ENCODE measurements around the gene SLK.

Gene SLK

DNA sequence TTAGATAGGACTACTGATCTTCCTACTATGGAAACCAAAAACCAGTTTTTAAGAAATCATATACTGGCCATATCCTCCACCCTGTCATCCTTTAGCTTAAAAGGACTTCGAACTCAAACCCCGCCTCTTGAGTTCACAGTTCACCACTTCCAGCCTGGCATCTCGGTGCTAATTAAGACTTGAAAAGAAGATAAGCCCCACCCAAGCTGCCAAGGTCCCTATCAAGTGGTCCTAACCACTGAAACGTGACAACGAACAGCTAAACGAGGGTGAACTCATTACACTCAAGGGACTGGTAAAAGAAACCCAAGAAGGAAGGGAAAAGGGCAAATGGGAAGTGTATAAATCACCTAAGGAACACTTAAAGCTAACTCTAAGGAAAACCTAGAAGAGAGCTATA, 102.7 kb downstream of the SLK start:
- Histone ChIP-seq H4K20me1 (ENCODE audit: insufficient read depth, low read length) (no peaks in the 10 kb centered on the region), H3K27ac (ENCODE audit: low read length) (no peak overlapping the region), H3K4me2 (ENCODE audit: low read length) (no peak overlapping the region), H3K4me1 (ENCODE audit: low read length) (no peaks in the 10 kb centered on the region), H3K79me2 (ENCODE audit: low read length) (no peaks in the 10 kb centered on the region), H2AFZ (ENCODE audit: low read depth, low read length) (no peak overlapping the region), H3K4me3 (ENCODE audit: low read length) (no peak overlapping the region), H3K9me3 (ENCODE audit: insufficient read depth, low read length) (no peaks in the 10 kb centered on the region), H3K9ac (ENCODE audit: low read length) (no peak overlapping the region), H3K27me3 (ENCODE audit: low read depth, low read length) (peaks cover 7% of the 10 kb centered on the region; the same call in 1 of the 2 replicates), H3K36me3 (replicated peaks; ENCODE audit: low read depth, low read length) (no peaks in the 10 kb centered on the region)
- TF ChIP-seq CTCF (IDR thresholded peaks at IDR 0.05; ENCODE audit: low read depth, low read length) (no peak), EZH2phosphoT487 (IDR thresholded peaks at IDR 0.05; ENCODE audit: low read depth) (no peak)

DNA sequence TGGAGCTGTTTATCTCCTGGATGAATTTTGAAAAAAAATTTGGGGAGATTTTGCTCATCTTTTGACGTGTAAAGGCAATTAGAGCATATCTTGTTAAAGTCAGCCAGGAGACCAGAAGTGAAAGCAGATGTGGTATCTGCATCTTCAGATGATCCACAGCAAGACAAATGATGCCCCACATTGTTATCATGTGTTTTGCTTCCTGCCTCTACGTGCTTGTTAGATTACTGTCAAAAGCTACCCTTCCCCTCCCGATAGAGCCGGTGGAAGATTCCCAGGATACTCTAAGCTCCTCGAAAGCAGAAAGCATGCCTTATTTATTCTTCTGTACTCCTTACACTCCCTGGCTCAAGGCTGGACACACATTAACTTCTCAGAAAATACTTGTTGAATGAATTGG, 105.8 kb downstream of the SLK start:
- Histone ChIP-seq H3K27me3 (ENCODE audit: low read depth, low read length) (peaks cover 10% of the 10 kb centered on the region; the same call in 1 of the 2 replicates), H4K20me1 (ENCODE audit: insufficient read depth, low read length) (no peaks in the 10 kb centered on the region), H3K4me3 (ENCODE audit: low read length) (no peak overlapping the region), H3K4me2 (ENCODE audit: low read length) (no peak overlapping the region), H3K4me1 (ENCODE audit: low read length) (no peaks in the 10 kb centered on the region), H2AFZ (ENCODE audit: low read depth, low read length) (no peak overlapping the region), H3K27ac (ENCODE audit: low read length) (no peak overlapping the region), H3K36me3 (replicated peaks; ENCODE audit: low read depth, low read length) (no peaks in the 10 kb centered on the region), H3K9me3 (ENCODE audit: insufficient read depth, low read length) (no peaks in the 10 kb centered on the region), H3K9ac (ENCODE audit: low read length) (no peak overlapping the region), H3K79me2 (ENCODE audit: low read length) (no peaks in the 10 kb centered on the region)
- TF ChIP-seq EZH2phosphoT487 (IDR thresholded peaks at IDR 0.05; ENCODE audit: low read depth) (no peak), CTCF (IDR thresholded peaks at IDR 0.05; ENCODE audit: low read depth, low read length) (no peak)

DNA sequence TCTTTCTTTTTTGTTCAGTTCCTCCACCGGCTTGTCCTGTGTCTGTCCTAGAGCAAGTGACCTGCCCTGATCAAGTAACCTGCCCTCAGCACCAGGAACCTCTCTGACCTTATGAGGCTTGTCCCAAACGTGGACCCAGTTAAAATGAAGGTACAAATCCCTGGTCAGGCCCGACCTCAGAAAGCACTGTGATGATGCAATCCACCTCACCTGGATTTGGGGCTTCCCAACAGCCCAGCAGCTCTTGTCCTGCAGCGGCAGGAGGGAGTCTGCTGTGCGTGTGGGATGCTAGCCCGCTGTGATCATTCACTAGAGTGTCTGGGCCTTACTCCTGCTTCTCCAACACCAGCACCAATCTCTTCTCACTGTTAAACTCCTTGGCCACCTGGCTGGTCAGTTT, 107.6 kb downstream of the SLK start:
- H3K36me3 ChIP-seq (replicated peaks; ENCODE audit: low read depth, low read length), result no peaks in the 10 kb centered on the region
- no peak overlapping the region for H2AFZ ChIP-seq (ENCODE audit: low read depth, low read length)
- H3K9me3 ChIP-seq (ENCODE audit: insufficient read depth, low read length), result no peaks in the 10 kb centered on the region
- no peak overlapping the region for H3K4me3 ChIP-seq (ENCODE audit: low read length)
- no peak overlapping the region for H3K27ac ChIP-seq (ENCODE audit: low read length)
- H3K4me1 ChIP-seq (ENCODE audit: low read length), result no peaks in the 10 kb centered on the region
- H3K79me2 ChIP-seq (ENCODE audit: low read length), result no peaks in the 10 kb centered on the region
- no peak for TF ChIP-seq CTCF (IDR thresholded peaks at IDR 0.05; ENCODE audit: low read depth, low read length)
- no peak for TF ChIP-seq EZH2phosphoT487 (IDR thresholded peaks at IDR 0.05; ENCODE audit: low read depth)
- no peaks in the 10 kb centered on the region for H4K20me1 ChIP-seq (ENCODE audit: insufficient read depth, low read length)
- no peak overlapping the region for H3K4me2 ChIP-seq (ENCODE audit: low read length)
- no peak overlapping the region for H3K9ac ChIP-seq (ENCODE audit: low read length)
- peaks cover 10% of the 10 kb centered on the region; the same call in 1 of the 2 replicates for H3K27me3 ChIP-seq (ENCODE audit: low read depth, low read length)

- H3K36me3 ChIP-seq (replicated peaks; ENCODE audit: low read depth, low read length), result no peaks in the 10 kb centered on the region
- no peaks in the 10 kb centered on the region for H3K4me1 ChIP-seq (ENCODE audit: low read length)
- no peaks in the 10 kb centered on the region for H4K20me1 ChIP-seq (ENCODE audit: insufficient read depth, low read length)
- H3K4me2 ChIP-seq (ENCODE audit: low read length), result no peak overlapping the region
- H2AFZ ChIP-seq (ENCODE audit: low read depth, low read length), result no peak overlapping the region
- H3K9me3 ChIP-seq (ENCODE audit: insufficient read depth, low read length), result no peaks in the 10 kb centered on the region
- no peak overlapping the region for H3K27ac ChIP-seq (ENCODE audit: low read length)
- H3K79me2 ChIP-seq (ENCODE audit: low read length), result no peaks in the 10 kb centered on the region
- no peak overlapping the region for H3K9ac ChIP-seq (ENCODE audit: low read length)
- TF ChIP-seq EZH2phosphoT487 (IDR thresholded peaks at IDR 0.05; ENCODE audit: low read depth) (no peak), CTCF (IDR thresholded peaks at IDR 0.05; ENCODE audit: low read depth, low read length) (no peak)
- H3K4me3 ChIP-seq (ENCODE audit: low read length), result no peak overlapping the region
- peaks cover 10% of the 10 kb centered on the region; the same call in 1 of the 2 replicates for H3K27me3 ChIP-seq (ENCODE audit: low read depth, low read length)
Observed at GRCh38 chr10:104076743-104077160, 109.8 kb downstream of the SLK start.

All from OCI-LY3 (cell line).